SHP77 (cell line): Measurements from ENCODE around the gene GGT6.
"Not testable (repeated sequence)": the region's sequence is repeated elsewhere in the genome, so short reads cannot be mapped to it uniquely, and the experiment has no call there.

Experiments
- DNase-seq, 2 experiments: peaks; one replicate each; lab custom pipeline; 2025; lab: John Stamatoyannopoulos, UW

Gene GGT6

DNA sequence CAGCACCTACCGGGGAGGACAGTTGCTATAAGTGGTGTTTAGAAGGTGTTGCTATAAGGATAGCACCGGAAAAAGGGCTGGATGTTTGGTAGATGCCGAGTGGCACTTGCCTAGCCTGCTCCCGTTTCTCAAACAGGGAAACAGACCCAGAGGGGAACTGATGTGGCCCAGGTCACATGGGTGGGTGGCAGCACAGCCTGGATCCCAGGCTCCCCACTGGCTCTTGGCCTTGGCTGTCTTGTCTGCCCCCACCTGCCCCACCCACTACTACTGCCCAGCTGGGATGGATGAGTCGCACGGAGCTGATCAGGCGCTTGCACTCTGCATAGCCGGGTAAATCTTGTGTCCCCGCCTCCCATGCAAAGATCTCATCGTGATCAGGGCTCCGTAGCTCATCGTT is 31.2 kb upstream of the GGT6 start:
- no peak for DNase-seq

DNA sequence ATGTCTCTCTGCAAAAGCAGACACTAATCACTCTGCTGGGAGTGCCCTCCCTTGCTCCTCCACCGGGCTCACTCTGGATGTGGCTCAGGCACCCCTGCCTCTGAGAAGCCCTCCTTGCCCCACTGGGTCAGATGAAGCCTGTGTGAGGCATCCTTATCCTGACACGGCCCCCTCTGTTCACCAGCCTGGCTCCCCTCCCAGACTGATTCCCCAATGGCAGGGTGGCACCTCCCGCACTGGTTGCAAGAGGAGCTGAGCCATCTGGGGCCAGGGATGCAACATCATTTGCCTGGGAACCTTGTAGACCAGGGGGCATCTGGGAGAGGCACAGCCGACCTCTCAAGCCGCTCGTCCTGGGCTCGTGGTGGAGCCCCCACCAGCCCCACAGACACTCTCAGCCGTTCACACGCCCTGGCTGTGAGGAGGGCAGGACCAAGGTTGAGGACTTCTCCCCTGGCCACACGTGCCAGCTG is 30.6 kb upstream of the GGT6 start:
- no peak for DNase-seq

GRCh38 chr17:4590042-4590441 is 29.7 kb upstream of the GGT6 start:
- DNase-seq = not testable (repeated sequence)

DNA sequence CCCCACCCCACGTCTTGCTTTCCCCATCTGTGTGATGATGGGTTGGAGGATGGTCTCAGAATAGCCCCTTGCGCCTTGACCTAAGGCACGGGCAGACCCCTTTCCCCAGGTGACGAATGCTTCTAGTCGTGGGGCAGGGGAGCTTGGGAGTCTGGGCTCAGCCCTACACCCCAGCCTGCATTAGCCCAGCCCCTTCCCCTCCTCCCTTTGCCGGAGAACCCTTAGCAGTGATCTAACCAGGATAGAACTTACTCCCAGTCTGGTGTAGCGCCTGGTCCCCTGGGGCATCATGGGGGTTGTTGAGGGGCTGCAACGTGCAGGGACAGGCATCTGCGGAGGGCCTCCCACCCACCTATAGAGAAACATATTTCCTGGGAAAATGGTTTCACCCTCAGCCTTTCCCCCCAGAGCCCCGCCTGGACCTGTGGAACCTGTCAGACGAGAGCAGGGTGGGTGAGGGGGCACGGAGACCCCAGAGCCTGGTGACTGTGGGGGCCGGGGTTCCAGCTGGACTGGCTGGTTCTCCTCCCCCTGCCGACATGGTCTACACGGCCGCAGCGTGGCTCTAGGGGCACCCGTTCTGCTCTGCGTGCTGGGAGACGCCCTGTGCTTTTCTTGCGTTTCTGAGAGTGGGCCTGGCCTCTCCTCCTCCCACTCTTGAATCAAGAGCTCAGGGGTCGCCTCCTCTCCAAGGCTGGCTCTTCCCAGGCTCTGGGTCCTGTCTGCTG is 28.7 kb upstream of the GGT6 start:
- DNase-seq = no peak

DNA sequence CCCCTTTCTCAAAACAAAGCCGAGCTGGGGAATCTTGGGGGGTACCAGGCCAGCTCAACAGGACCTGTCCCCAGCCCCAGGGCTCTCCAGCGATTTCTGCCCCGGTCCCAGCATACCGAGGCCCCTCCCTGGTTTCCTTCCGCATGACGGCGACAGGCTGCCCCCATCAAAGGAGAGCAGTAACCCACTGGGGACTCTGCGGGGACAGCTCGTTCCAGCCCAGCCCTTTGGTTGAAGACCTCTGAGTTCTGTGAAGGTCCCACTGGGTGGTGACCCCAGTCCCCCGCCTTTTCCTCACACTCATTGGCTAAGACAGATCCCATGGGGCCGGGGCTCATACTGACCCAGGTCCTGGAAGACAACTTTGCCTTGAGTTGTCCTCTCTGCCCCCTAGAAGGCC is 28.0 kb upstream of the GGT6 start:
- DNase-seq = no peak

DNA sequence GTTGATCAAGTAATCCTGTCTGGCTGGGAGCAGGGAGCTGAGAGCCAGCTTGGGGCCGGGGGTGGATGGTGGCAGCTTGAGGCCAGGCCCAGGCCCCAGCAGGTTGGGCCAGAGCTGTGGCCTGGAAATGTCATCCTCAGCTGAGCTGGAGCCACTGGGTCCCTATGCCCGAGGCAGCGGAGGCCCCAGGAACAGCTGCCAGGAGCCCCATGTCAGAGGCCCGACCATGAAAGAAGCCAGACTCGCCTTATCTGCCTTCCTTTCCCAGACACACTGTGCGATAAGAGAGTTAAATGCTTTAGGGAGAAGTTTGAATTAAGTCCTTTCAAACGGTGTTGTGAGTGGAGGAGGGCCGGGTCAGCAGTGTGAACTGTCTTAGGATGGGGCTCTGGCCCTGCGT is 27.4 kb upstream of the GGT6 start:
- no peak for DNase-seq

DNA sequence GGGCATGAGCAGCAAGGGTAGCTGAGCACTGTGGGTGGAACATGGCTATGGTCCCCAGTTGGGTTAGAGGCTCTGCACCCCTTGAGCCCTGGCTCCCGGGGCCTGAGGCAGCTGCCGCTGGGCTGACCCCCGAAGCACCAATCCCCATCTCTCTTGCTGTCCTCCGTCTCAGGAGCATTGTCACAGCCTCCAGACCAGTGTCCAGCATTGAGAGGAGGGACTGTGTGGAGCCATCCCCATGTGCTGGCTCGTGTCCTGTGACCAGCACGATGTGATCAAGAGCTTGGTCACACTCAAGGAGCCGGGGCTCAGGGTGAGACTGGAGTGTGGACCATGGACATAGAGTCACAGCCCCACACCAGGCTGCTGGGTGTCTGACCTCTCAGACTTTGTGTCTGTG is 26.8 kb upstream of the GGT6 start:
- no peak for DNase-seq

- no peak for DNase-seq
Measured at GRCh38 chr17:4586043-4586442, 25.7 kb upstream of the GGT6 start.

DNA sequence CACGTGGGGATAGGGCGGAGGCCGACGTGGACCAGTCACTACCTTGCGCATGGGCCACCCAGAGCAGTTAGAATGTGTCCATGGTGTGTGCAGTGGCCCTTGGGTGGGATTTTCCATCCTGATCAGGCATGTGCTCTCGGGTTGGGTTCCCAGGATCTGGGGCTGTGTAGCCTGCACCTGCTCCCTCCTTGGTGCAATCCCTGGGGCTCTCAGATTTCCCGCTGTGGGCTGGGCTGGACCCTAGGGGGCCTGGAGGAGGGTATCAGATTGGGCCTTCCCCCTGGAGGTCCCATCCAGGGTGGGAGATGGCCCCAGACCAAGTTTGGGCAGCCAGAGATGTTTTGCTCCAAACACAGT is 25.2 kb upstream of the GGT6 start:
- DNase-seq = no peak

- DNase-seq = no peak
Measured at GRCh38 chr17:4584917-4585637, 24.7 kb upstream of the GGT6 start.

- DNase-seq = no peak
Measured at GRCh38 chr17:4584101-4584916, 23.9 kb upstream of the GGT6 start, which contains the start of gene SMTNL2. SMTNL2 (plus strand) TSS chr17:4584529; CDS start chr17:4584606, 77 bp downstream.

GRCh38 chr17:4583782-4584100 is 23.4 kb upstream of the GGT6 start:
- no peak for DNase-seq

- no peak for DNase-seq
Measured at GRCh38 chr17:4583206-4583605, 22.8 kb upstream of the GGT6 start.

DNA sequence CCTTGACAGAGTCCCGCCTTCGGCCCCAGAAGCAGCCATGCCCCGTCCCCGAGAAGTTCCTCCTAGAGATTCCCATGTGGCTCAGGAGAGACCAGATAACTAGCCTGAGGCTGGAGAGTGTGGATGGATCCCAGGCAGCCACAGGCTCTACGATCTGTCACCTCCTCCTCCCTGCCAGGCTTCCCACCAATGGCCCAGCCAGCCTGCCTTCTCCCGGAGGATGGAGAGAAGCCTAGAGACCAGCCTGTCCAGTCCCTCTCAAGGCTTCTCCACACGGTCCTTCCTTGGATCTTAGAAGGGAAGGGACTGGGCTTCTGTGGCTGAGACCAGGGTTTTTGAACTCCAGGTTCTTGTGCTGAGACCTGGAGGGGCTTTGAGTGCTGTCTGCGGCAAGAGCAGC is 22.3 kb upstream of the GGT6 start:
- DNase-seq = no peak

DNA sequence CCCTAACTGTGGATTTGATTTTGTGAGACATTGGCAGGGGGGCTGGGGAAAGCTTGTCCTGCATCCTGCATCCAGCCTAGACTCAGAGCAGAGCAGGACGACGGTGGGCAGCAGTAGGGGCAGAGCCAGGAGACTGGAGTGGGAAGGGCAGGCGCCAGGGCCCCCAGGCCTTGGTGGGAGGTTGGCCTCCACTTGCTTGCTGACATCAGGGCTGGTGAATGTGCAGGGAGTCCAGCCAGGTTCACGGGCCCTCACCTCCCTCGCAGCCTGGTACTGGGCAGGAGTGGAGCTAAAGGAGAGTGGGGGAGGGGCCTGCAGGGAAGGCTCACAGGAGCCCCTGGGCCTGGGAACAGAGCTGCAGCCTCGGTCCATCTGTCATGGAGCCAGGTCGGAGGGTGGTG is 21.7 kb upstream of the GGT6 start:
- no peak for DNase-seq

GRCh38 chr17:4580291-4580690 is 19.9 kb upstream of the GGT6 start:
- DNase-seq = no peak

DNA sequence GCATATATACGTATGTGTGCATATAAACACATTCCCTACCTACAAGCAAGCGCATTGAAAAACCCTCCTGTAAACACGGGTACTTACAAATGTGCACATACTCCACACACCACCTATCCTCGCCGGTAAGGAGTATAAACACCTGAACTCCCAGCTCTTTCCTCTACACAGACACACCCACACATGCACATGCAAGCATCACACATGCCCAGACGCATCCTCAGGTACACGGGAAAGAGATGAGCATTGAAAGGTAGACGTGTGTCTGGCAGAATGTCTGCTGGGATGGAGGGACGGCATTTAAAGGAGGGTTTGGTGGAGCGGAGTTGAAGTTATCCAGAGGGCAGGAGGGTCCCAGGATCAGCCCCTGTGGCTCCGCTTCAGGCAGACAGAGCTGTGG is 19.3 kb upstream of the GGT6 start:
- no peak for DNase-seq

DNA sequence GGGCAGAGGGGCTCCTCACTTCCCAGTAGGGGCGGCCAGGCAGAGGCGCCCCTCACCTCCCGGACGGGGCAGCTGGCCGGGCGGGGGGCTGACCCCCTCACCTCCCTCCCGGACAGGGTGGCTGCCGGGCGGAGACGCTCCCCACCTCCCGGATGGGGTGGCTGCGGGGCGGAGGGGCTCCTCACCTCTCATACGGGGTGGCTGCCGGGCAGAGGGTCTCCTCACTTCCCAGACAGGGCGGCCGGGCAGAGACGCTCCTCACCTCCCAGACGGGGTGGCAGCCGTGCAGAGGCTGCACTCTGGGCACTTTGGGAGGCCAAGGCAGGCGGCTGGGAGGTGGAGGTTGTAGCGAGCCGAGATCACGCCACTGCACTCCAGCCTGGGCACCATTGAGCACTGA is 18.0 kb upstream of the GGT6 start:
- not testable (repeated sequence) for DNase-seq

DNA sequence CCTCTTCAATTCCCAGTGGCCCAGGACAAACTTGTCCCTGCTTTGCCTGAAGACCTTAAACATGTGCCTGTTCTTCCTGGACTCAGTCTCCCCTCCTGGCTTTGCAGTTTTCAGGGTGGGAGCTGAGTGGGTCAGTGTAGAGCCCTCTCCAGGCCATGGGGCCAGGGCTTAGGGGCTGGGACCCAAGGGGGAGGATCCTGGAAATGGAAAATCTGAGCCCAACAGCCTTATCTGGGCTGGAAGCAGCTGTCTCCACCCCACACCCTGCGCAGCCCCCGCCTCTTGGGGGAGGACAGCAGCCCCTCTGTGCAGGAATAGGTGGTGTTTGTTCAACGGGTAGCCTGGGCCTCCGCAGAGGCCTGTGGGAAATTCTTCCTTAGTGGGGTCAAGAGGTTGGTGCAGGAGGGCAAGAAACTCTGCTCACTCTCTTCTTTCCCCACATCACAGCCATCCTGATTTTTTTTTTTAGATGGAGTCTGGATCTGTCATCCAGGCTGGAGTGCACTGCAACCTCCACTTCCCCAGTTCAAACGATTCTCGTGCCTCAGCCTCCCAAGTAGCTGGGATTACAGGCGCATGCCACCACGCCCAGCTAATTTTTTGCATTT is 17.1 kb upstream of the GGT6 start:
- DNase-seq = no peak

- DNase-seq = no peak
Measured at GRCh38 chr17:4576729-4577322, 16.4 kb upstream of the GGT6 start.

DNA sequence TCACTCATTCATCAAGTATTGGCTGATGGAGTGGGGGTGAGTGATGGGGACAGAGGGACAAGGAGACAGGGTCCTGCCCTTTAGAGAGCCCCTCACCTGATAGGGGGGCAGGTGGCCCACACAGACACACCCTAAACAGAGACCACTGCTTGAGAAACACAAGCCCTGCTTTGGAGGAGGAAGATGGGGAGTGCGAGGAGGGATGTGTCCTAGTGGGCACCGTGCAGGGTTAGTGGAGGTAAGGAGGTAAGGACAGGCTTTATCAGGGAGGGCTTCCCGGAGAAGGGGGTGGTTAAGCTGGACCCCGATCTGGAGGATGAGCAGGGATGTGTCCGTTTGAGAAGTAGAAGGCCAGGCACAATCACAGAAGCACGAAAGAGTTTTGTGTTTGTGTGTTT is 15.8 kb upstream of the GGT6 start:
- no peak for DNase-seq

DNA sequence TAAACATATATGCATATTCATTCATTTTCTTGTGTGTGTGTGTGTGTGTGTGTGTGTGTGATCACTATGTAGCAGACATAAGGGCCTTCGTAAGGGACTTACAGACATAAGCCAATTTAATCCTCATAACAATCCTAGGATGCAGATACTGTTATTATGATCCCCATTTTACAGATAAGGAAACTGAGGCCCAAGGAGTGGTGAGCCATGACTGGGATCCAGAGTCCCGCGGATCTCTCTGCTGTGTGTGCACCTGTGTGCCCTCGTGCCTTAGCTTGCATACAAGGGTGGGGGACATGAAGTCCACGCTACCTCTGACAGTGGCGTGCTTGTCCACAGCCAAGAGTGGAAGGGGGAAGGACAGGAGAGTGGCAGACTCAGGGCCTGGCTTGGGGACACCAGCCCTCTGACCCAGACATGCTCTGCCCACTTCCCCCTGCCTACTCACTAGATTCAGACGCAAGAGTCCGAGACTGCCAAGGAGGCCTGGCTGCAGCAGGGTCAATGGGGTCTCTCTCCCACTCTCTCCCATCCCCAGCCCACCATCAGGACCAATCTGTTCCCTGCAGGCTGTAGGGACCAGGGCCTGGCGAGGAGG is 14.2 kb upstream of the GGT6 start:
- no peak for DNase-seq
